ENCODE measurements around the gene RDH13.

The RDH13 gene

GRCh38 chr19:54995561-54995960 is 67.4 kb downstream of the RDH13 start:
- DNase-seq (ENCODE audit: low read depth) = no peak
- H3K4me3 ChIP-seq (ENCODE audit: control insufficient read depth, low read depth, low read length) = no peak overlapping the region
- no peak for TF ChIP-seq CTCF (IDR thresholded peaks at IDR 0.05; ENCODE audit: control insufficient read depth, insufficient read depth, low read depth, low read length, missing control alignments)

Data from AG09309 (cell line).